MCF 10A (cell line): ENCODE data around the gene NCMAP. TPM values are rescaled to one million over a fixed set of nuclear protein-coding genes. Genes with fewer than 3 reads are reported as not detected.

Experiments
- BruUV-seq: library from RNA; stranded (reverse); fragments of 400-500 nt; replicated peaks from 2 replicates; lab custom pipeline; 2021; lab: Mats Ljungman, UMichigan
- CTCF ChIA-PET: fragments of 300-600 bp; sonication (Branson Sonifier 250); formaldehyde crosslinking; extraction: SDS; loops from one replicate; lab custom pipeline; 2021; ENCODE audit warnings: antibody characterized with exemption, inconsistent platforms; lab: Yijun Ruan, JAX
- POLR2A ChIA-PET: fragments of 300-600, 350-650 bp; sonication (Branson Sonifier 250); formaldehyde crosslinking; extraction: SDS; loops from one replicate; lab custom pipeline; 2020; ENCODE audit warnings: antibody characterized with exemption, inconsistent platforms; lab: Yijun Ruan, JAX
- DNase-seq: peaks from one replicate; pipeline ENCODE4 v3.0.0-alpha.2; 2018; ENCODE audit not compliant: unreplicated experiment
- H3K27ac Mint-ChIP-seq: one replicate; pipeline ENCODE4 v1.8.0; 2022; ENCODE audit warnings: mild to moderate bottlenecking, low read depth, mixed read lengths; ENCODE audit not compliant: unreplicated experiment
- H3K27me3 Mint-ChIP-seq: one replicate; pipeline ENCODE4 v1.8.0; 2022; ENCODE audit warnings: mixed read lengths; ENCODE audit not compliant: insufficient read depth, unreplicated experiment
- H3K36me3 Mint-ChIP-seq: one replicate; pipeline ENCODE4 v1.8.0; 2022; ENCODE audit warnings: mild to moderate bottlenecking, moderate library complexity, mixed read lengths; ENCODE audit not compliant: insufficient read depth, unreplicated experiment
- H3K4me1 Mint-ChIP-seq: one replicate; pipeline ENCODE4 v1.8.0; 2022; ENCODE audit warnings: mixed read lengths; ENCODE audit not compliant: insufficient read depth, unreplicated experiment
- H3K4me3 Mint-ChIP-seq: one replicate; pipeline ENCODE4 v1.8.0; 2022; ENCODE audit warnings: mild to moderate bottlenecking, moderate library complexity, mixed read lengths; ENCODE audit not compliant: unreplicated experiment
- H3K9me3 Mint-ChIP-seq: one replicate; pipeline ENCODE4 v1.8.0; 2022; ENCODE audit warnings: mixed read lengths; ENCODE audit not compliant: unreplicated experiment
- intact Hi-C: fragments of 100-400 bp; cut with micrococcal nuclease; formaldehyde crosslinking; loops from 2 replicates; pipeline ENCODE4 v1.14.1; 2022
- total RNA-seq: library from RNA; stranded (reverse); gene quantifications from 2 replicates; pipeline ENCODE4 v1.2.3, GENCODE V29; 2022
- TF ChIP-seq, protein P1 (sequence below): fragments of 200-600 bp; IDR thresholded peaks from one replicate; pipeline ENCODE4 v1.8.0; 2022; ENCODE audit warnings: antibody characterized with exemption, mild to moderate bottlenecking; ENCODE audit not compliant: unreplicated experiment

The NCMAP gene
- total RNA-seq, 1 experiment from 2014 or later = not detected

DNA sequence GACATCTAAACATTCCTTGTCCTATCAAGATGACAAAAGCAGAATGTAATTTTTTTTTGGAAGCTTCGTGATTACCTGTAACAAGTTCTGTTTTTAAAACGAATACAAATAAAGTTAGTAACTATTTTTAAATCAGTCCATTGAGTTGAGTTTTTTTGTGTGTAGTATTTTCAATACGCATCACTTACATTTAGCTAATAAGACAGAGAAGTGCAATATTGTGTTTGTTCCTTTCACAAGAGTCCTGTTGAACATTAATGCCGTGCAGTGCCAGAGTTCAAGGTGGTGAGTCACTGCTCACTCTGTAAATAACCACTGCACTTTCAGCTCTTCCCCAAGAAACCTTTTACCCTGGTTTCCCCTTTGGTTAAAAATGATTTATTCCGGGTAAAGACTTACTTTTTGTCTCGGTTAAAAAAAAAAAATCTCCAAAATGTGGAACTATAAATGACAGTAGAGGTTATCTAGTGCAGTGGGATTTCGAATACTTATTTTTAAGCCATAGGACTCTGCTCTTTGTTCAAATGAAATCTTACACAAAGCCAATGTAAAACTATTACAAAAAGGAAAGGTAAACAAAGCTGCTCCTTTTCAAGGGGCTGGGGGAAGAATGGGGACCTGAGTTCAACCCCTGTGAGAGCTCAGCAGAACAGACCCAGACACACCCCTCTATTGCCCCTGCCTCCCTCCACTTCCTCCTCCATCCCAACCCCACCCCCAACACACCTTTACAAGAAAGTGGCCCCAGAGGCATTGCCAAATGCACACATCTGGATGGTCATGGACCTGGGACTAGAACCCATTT is 14.8 kb upstream of the NCMAP start:
- POLR2A ChIA-PET = interaction anchor here (0.6 to 2.3 kb wide), 12 partner anchors 14 to 441 kb away, joined by 3 to 10 read pairs (median 3); partner anchors contain the start of genes NIPAL3 and RCAN3
- TF ChIP-seq, protein P1, sequence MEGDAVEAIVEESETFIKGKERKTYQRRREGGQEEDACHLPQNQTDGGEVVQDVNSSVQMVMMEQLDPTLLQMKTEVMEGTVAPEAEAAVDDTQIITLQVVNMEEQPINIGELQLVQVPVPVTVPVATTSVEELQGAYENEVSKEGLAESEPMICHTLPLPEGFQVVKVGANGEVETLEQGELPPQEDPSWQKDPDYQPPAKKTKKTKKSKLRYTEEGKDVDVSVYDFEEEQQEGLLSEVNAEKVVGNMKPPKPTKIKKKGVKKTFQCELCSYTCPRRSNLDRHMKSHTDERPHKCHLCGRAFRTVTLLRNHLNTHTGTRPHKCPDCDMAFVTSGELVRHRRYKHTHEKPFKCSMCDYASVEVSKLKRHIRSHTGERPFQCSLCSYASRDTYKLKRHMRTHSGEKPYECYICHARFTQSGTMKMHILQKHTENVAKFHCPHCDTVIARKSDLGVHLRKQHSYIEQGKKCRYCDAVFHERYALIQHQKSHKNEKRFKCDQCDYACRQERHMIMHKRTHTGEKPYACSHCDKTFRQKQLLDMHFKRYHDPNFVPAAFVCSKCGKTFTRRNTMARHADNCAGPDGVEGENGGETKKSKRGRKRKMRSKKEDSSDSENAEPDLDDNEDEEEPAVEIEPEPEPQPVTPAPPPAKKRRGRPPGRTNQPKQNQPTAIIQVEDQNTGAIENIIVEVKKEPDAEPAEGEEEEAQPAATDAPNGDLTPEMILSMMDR = no peak
- Mint-ChIP-seq H3K27me3 (no peaks in the 10 kb centered on the region), H3K36me3 (no peaks in the 10 kb centered on the region), H3K27ac (no peak overlapping the region), H3K4me3 (no peak overlapping the region), H3K4me1 (peaks cover 14% of the 10 kb centered on the region), H3K9me3 (no peaks in the 10 kb centered on the region)
- intact Hi-C loops = loop anchor here (5.0 kb wide), 1 partner anchor 96 kb away; no protein-coding TSS in a partner anchor
- CTCF ChIA-PET = interaction anchor here (0.6 to 2.3 kb wide), 11 partner anchors 13 to 150 kb away, joined by 3 to 10 read pairs (median 4); no protein-coding TSS in a partner anchor
- peak; percentile 73 for DNase-seq
- no TSS peak for BruUV-seq

DNA sequence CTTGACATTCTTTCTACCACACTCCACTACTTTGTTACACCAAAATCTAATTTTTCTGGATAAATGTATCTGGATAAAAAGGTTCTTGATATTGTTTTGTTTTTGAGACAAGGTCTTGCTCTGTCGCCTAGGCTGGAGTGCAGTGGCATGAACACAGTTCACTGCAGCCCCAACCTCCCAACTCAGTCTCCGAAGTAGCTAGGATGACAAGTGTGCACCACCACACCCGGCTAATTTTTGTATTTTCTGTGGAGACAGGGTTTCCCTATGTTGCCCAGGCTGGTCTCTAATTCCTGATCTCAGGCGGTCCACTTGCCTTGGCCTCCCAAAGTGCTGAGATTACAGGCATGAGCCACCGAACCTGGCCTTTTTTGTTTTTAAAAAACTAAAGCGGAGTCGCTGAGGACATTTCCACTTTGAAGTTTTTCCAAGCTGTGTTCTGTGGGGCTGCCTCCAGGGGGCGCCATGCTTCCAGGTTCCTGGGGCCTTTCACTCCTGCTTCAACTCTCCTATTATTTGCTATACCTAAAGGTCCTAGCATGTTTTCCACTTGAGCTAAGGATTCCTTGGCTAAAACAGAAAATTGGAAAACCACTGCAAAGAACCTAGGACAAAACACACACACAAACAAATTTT is 14.1 kb upstream of the NCMAP start:
- H3K4me1 Mint-ChIP-seq = peaks cover 8% of the 10 kb centered on the region

DNA sequence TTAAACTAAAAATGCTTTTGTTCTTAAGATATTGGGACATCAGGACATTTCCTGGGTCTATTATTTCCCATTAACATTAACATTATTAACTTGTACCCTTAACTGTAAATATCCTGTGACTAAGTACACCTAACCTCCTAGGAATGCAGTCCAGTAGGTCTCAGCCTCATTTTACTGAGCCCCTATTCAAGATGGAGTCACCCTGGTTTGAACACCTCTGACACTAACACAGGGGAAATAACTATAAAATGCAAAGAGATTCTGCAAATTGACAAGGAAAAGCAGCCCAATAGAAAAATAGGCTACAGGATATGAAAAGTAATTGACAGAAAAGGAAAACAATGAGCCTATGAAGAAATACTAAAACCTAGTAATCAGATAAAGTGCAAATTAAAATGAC is 11.6 kb upstream of the NCMAP start:
- Mint-ChIP-seq H3K27me3 (no peaks in the 10 kb centered on the region), H3K27ac (no peak overlapping the region), H3K4me3 (no peak overlapping the region), H3K9me3 (no peaks in the 10 kb centered on the region), H3K4me1 (peaks cover 8% of the 10 kb centered on the region), H3K36me3 (no peaks in the 10 kb centered on the region)
- DNase-seq = no peak
- TF ChIP-seq, protein P1 = no peak
- BruUV-seq = no TSS peak
- CTCF ChIA-PET = interaction anchor here (0.6 kb wide), 1 partner anchor 15 kb away, joined by 4 read pairs; no protein-coding TSS in a partner anchor
- POLR2A ChIA-PET = interaction anchor here (0.6 kb wide), 1 partner anchor 26 kb away, joined by 4 read pairs; no protein-coding TSS in a partner anchor
- intact Hi-C loops = loop anchor here (5.0 kb wide), 1 partner anchor 93 kb away; no protein-coding TSS in a partner anchor

More for the DNA sequence above, 14.1 kb upstream of the NCMAP start:
- peak overlapping the region; percentile 39 for H3K27ac Mint-ChIP-seq
- no peaks in the 10 kb centered on the region for H3K27me3 Mint-ChIP-seq
- H3K4me3 Mint-ChIP-seq = no peak overlapping the region
- peak; percentile 24 for DNase-seq
- H3K36me3 Mint-ChIP-seq = no peaks in the 10 kb centered on the region
- intact Hi-C loops = loop anchor here (5.0 kb wide), 1 partner anchor 95 kb away; no protein-coding TSS in a partner anchor
- TF ChIP-seq, protein P1 = peak; percentile 44
- no peaks in the 10 kb centered on the region for H3K9me3 Mint-ChIP-seq
- no TSS peak for BruUV-seq
- CTCF ChIA-PET = interaction anchor here (0.7 to 2.3 kb wide), 7 partner anchors 16 to 151 kb away, joined by 3 to 10 read pairs (median 5); no protein-coding TSS in a partner anchor
- POLR2A ChIA-PET = interaction anchor here (0.6 to 2.3 kb wide), 8 partner anchors 15 to 440 kb away, joined by 3 to 10 read pairs (median 4); partner anchors contain the start of genes NIPAL3 and RCAN3

DNA sequence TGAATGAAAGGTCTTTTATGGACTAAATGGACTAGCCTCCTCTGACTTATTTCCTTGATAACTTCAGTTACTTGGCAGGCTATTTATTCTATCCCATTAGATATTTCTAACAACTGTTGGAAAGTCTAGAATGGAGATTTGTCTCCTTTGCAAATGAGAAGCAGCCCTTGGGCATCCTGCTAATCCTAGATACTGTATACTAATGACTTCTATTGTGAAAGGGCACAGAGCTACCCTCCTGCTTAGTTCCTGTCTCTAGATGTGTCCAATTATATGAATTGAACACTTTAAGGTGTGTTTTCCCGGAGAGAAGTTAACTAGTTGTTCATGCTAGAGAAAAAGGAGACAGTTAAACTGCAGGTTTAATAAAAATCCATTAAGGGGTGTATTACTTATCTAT is 10.2 kb upstream of the NCMAP start:
- CTCF ChIA-PET = no interaction called here
- TF ChIP-seq, protein P1 = no peak
- Mint-ChIP-seq H3K4me1 (peaks cover 1% of the 10 kb centered on the region), H3K4me3 (no peak overlapping the region), H3K27me3 (no peaks in the 10 kb centered on the region), H3K27ac (no peak overlapping the region), H3K9me3 (no peaks in the 10 kb centered on the region), H3K36me3 (no peaks in the 10 kb centered on the region)
- POLR2A ChIA-PET = no interaction called here
- intact Hi-C loops = no loop called here
- no peak for DNase-seq
- no TSS peak for BruUV-seq
